Ovary (tissue), 9 donors: ENCODE measurements around the gene DUOXA2. TPM values are rescaled to one million over a fixed set of nuclear protein-coding genes. Genes with fewer than 3 reads are reported as not detected.

Experiments
- DNase-seq, 5 donors: peaks; one replicate each; pipeline ENCODE4 v3.0.0-alpha.2; 2019 to 2020
- H3K27ac ChIP-seq, 2 donors: fragments of 200-600 bp; one replicate each; pipeline versions ENCODE4 v1.5.1 to v1.8.0; 2019 to 2022
- H3K27me3 ChIP-seq: fragments of 200-600 bp; one replicate; pipeline ENCODE4 v1.8.0; 2022
- H3K36me3 ChIP-seq: fragments of 200-600 bp; sonication (generic); one replicate; pipeline ENCODE4 v1.5.1; 2019
- H3K4me1 ChIP-seq: one replicate; pipeline ENCODE4 v1.8.1; 2013; ENCODE audit warnings: mild to moderate bottlenecking, moderate library complexity; ENCODE audit not compliant: insufficient read depth
- H3K4me3 ChIP-seq: fragments of 200-600 bp; sonication (generic); one replicate; pipeline ENCODE4 v1.5.1; 2017
- H3K9me3 ChIP-seq, 2 donors: fragments of 200-600 bp in 1 of 2; sonication (generic) in 1 of 2; one replicate each; pipeline versions ENCODE4 v1.5.1 to v1.8.1; 2013 to 2019; ENCODE audit warnings: mild to moderate bottlenecking in 1 of 2, moderate library complexity in 1 of 2
- CTCF ChIP-seq, 3 donors: fragments of 450-650 bp in 2 of 3; fragments of 200-600 bp in 1 of 3; IDR thresholded peaks; one replicate each; pipeline versions ENCODE4 v1.5.1 to v1.8.0; 2016 to 2022; ENCODE audit warnings: antibody characterized with exemption in 3 of 3, mild to moderate bottlenecking in 1 of 3
- EP300 ChIP-seq: sonication (generic); formaldehyde crosslinking; IDR thresholded peaks from one replicate; pipeline ENCODE4 v1.6.1; 2017; ENCODE audit warnings: antibody characterized with exemption
- POLR2A ChIP-seq: fragments of 450-650 bp; IDR thresholded peaks from one replicate; pipeline ENCODE4 v1.6.1; 2017; ENCODE audit warnings: antibody characterized with exemption, mild to moderate bottlenecking, moderate library complexity
- WGBS, 3 donors: extraction: QIAGEN DNeasy Blood & Tissue Kit in 1 of 3; methylation state at CpG; one replicate each; pipeline versions ENCODE4 v1.1.5 to v1.1.7; 2013 to 2017; 5-methylcytosine and 5-hydroxymethylcytosine counted together
- intact Hi-C, 4 donors: fragments of 100-400 bp; cut with DNase I; formaldehyde crosslinking; loops; one replicate each; pipeline versions ENCODE4 v1.11.0 to v1.15.1; 2022 to 2023
- polyA plus RNA-seq, 2 donors: library from polyadenylated mRNA; stranded (reverse); fragments of 200-250 nt in 1 of 2; fragments of 350-450 nt in 1 of 2; fragmentation: Illumina TruSeq in 1 of 2; extraction: RNeasy Lipid Tissue Mini Kit (QIAGEN cat#74804) in 1 of 2; gene quantifications; one replicate each; pipeline ENCODE4 v1.2.3, GENCODE V29; 2013 to 2014
- total RNA-seq, 7 donors: library from RNA; depleted of rRNA in 2 of 7; stranded (reverse); fragments of >200 nt in 2 of 7; fragmentation: NEBNext Ultra II Directional in 3 of 7; extraction: Animal tissue kit (Norgen Biotek cat#: 25700) in 3 of 7; gene quantifications; one replicate each; pipeline versions ENCODE4 v1.1.0 to v1.2.4, GENCODE V29; 2016 to 2023
- donor health status: DM: no; HTN: no; CAD: no; lungs with moderate emphysema.
- donor health status: DM: no; HTN: no; CAD: no.
- donor health status: Bipolar disorder and iron deficiency.
- donor health status: DM: yes; HTN: yes; CAD: no.
- donor health status: DM: no; HTN: no; CAD: no.
- donor health status: DM: yes; HTN: yes; CAD: no.

Gene DUOXA2
- total and polyA plus RNA-seq, 9 donors = 0.17 to 0.18 TPM; not detected in 7

GRCh38 chr15:45121706-45122417, 7.7 kb downstream of the DUOXA2 start:
- intact Hi-C loops = no loop called here
- no peak for DNase-seq
- H3K27ac ChIP-seq = no peak overlapping the region
- H3K9me3 ChIP-seq = no peaks in the 10 kb centered on the region
- H3K4me1 ChIP-seq = no peaks in the 10 kb centered on the region
- H3K36me3 ChIP-seq = no peaks in the 10 kb centered on the region
- H3K27me3 ChIP-seq = no peaks in the 10 kb centered on the region
- no peak for TF ChIP-seq EP300
- no peak for TF ChIP-seq POLR2A
- TF ChIP-seq CTCF (IDR thresholded peaks at IDR 0.05) = no peak
- WGBS, 3 donors = 60 to 67% (median 66%) methylated on average over 9 of the region's 9 CpGs
- H3K4me3 ChIP-seq = no peak overlapping the region

- WGBS, 3 donors = 82 to 84% (median 83%) methylated on average over 7 of the region's 7 CpGs
- Histone ChIP-seq H3K4me3 (no peak overlapping the region), H3K9me3 (no peaks in the 10 kb centered on the region), H3K27me3 (no peaks in the 10 kb centered on the region), H3K27ac (no peak overlapping the region), H3K36me3 (no peaks in the 10 kb centered on the region), H3K4me1 (no peaks in the 10 kb centered on the region)
- no peak for DNase-seq
- TF ChIP-seq CTCF (IDR thresholded peaks at IDR 0.05) (no peak), POLR2A (no peak), EP300 (no peak)
- intact Hi-C loops = no loop called here
Measured at GRCh38 chr15:45122719-45123118, 8.6 kb downstream of the DUOXA2 start.

- intact Hi-C loops = no loop called here
- H3K27me3 ChIP-seq = no peaks in the 10 kb centered on the region
Measured at GRCh38 chr15:45123397-45123796, 9.3 kb downstream of the DUOXA2 start.

GRCh38 chr15:45126535-45127158, 12.5 kb downstream of the DUOXA2 start:
- 39 to 48% (median 42%) methylated on average over 2 of the region's 2 CpGs for WGBS, 3 donors
- Histone ChIP-seq H3K27me3 (no peaks in the 10 kb centered on the region), H3K27ac (no peak overlapping the region), H3K9me3 (no peaks in the 10 kb centered on the region), H3K4me1 (peaks cover 5% of the 10 kb centered on the region), H3K4me3 (no peak overlapping the region), H3K36me3 (no peaks in the 10 kb centered on the region)
- DNase-seq = no peak
- intact Hi-C loops = no loop called here
- TF ChIP-seq POLR2A (no peak), CTCF (IDR thresholded peaks at IDR 0.05) (no peak), EP300 (no peak)

More at GRCh38 chr15:45123397-45123796, 9.3 kb downstream of the DUOXA2 start:
- TF ChIP-seq CTCF (IDR thresholded peaks at IDR 0.05) = no peak
- no peak for TF ChIP-seq POLR2A
- no peak for TF ChIP-seq EP300
- Histone ChIP-seq H3K4me3 (no peak overlapping the region), H3K36me3 (no peaks in the 10 kb centered on the region), H3K27ac (no peak overlapping the region), H3K4me1 (no peaks in the 10 kb centered on the region), H3K9me3 (no peaks in the 10 kb centered on the region)
- no peak for DNase-seq
